Measurements from ENCODE around the gene ZNF76. TPM values are rescaled to one million over a fixed set of nuclear protein-coding genes. Genes with fewer than 3 reads are reported as not detected.

ZNF76 gene
- polyA plus RNA-seq, 2 of the 4 experiments (the other 2 are of a cell fraction) = 7.9 to 10.5 TPM

- POLR2A ChIA-PET = no interaction called here
- FAIRE-seq = no peak
- WGBS (ENCODE audit: missing lambda C conversion rate) = 96% methylated on average over 3 of the region's 3 CpGs
- no peak for DNase-seq (ENCODE audit: low read depth in 1 of 2, low spot score in 1 of 2)
- Histone ChIP-seq H3K27ac (no peak overlapping the region), H3K4me1 (peaks cover 10% of the 10 kb centered on the region; the same call in 1 of the 3 replicates), H3K9me3 (no peaks in the 10 kb centered on the region), H3K4me2 (no peak overlapping the region), H3K4me3 (no peak overlapping the region)
- no peak for TF ChIP-seq ZNF302 (CRISPR knock-in tag; IDR thresholded peaks at IDR 0.05)
- no peak for TF ChIP-seq CBX2 (IDR thresholded peaks at IDR 0.05; ENCODE audit: borderline replicate concordance, low read depth)
- no peak for TF ChIP-seq CHD2 (IDR thresholded peaks at IDR 0.05; ENCODE audit: low read length, partially characterized antibody)
- TF ChIP-seq FOSB (CRISPR knock-in tag; IDR thresholded peaks at IDR 0.05) = no peak
- no peak for TF ChIP-seq SREBF2 (IDR thresholded peaks at IDR 0.05)
- no peak for TF ChIP-seq NFE2L2 (conservative IDR thresholded peaks at IDR 0.05; ENCODE audit: low read length)
- no peak for TF ChIP-seq EHMT2 (IDR thresholded peaks at IDR 0.05; ENCODE audit: low read depth)
- TF ChIP-seq JUN (IDR thresholded peaks at IDR 0.05) = no peak
- no peak for TF ChIP-seq BHLHE40 (IDR thresholded peaks at IDR 0.05; ENCODE audit: low read depth, low read length)
- no peak for TF ChIP-seq TFCP2L1 (CRISPR knock-in tag; IDR thresholded peaks at IDR 0.05)
- ATAC-seq = no peak
- CTCF ChIA-PET = interaction anchor here (5.5 kb wide), 1 partner anchor 11 kb away, joined by 41 read pairs; no protein-coding TSS in a partner anchor
Measured at GRCh38 chr6:35251949-35252348, 7.6 kb upstream of the ZNF76 start.

- FAIRE-seq (no peak), ATAC-seq (no peak), DNase-seq (ENCODE audit: low read depth in 1 of 2, low spot score in 1 of 2) (no peak)
- no peaks in the 10 kb centered on the region for H3K9me3 ChIP-seq
- H3K27ac ChIP-seq = no peak overlapping the region
- H3K4me3 ChIP-seq = no peak overlapping the region
- ChIA-PET CTCF (interaction anchor here (0.6 to 5.5 kb wide), 2 partner anchors 13 to 432 kb away, joined by 3 to 41 read pairs; no protein-coding TSS in a partner anchor), POLR2A (no interaction called here)
- H3K4me2 ChIP-seq = no peak overlapping the region
- H3K4me1 ChIP-seq = peaks cover 13% of the 10 kb centered on the region
- WGBS (ENCODE audit: missing lambda C conversion rate) = 100% methylated on average over 1 of the region's 1 CpG
- no peak for TF ChIP-seq ZFP36 (IDR thresholded peaks at IDR 0.05; ENCODE audit: borderline replicate concordance, partially characterized antibody)
- no peak for TF ChIP-seq FOXS1 (CRISPR knock-in tag; IDR thresholded peaks at IDR 0.05)
- no peak for TF ChIP-seq JUN (IDR thresholded peaks at IDR 0.05)
- no peak for TF ChIP-seq FOSB (CRISPR knock-in tag; IDR thresholded peaks at IDR 0.05)
- TF ChIP-seq HES2 (IDR thresholded peaks at IDR 0.05) = no peak
- no peak for TF ChIP-seq POLR2A (IDR thresholded peaks at IDR 0.05; ENCODE audit: low read length)
- TF ChIP-seq TFCP2L1 (CRISPR knock-in tag; IDR thresholded peaks at IDR 0.05) = no peak
Measured at GRCh38 chr6:35253249-35253648, 6.3 kb upstream of the ZNF76 start.

- ATAC-seq (no peak), DNase-seq (ENCODE audit: low read depth in 1 of 2, low spot score in 1 of 2) (no peak), FAIRE-seq (no peak)
- Histone ChIP-seq H3K4me3 (peak overlapping the region; percentile 62), H3K27ac (peak overlapping the region; percentile 93 to 100), H3K4me1 (peaks cover 21% of the 10 kb centered on the region), H3K4me2 (peak overlapping the region; percentile 93), H3K9me3 (no peaks in the 10 kb centered on the region)
- ChIA-PET POLR2A (interaction anchor here (1.3 kb wide), 2 partner anchors 9 to 60 kb away, joined by 4 read pairs; no protein-coding TSS in a partner anchor), CTCF (interaction anchor here (0.9 to 2.1 kb wide), 7 partner anchors 9 to 119 kb away, joined by 3 to 7 read pairs (median 5); no protein-coding TSS in a partner anchor)
- 58% methylated on average over 7 of the region's 7 CpGs for WGBS (ENCODE audit: missing lambda C conversion rate)
- TF ChIP-seq NR3C1 (IDR thresholded peaks at IDR 0.05) = no peak
Measured at GRCh38 chr6:35258336-35258735, 1.2 kb upstream of the ZNF76 start.

- POLR2A ChIA-PET = interaction anchor here (0.6 to 1.3 kb wide), 6 partner anchors 9 to 370 kb away, joined by 3 to 4 read pairs (median 4); partner anchors contain the start of genes ANKS1A, SCUBE3 and TAF11
- CTCF ChIA-PET = interaction anchor here (1.0 to 2.1 kb wide), 5 partner anchors 9 to 112 kb away, joined by 3 to 6 read pairs (median 5); no protein-coding TSS in a partner anchor
- peak in 1 of 2 experiments; percentile 59 for DNase-seq (ENCODE audit: low read depth in 1 of 2, low spot score in 1 of 2)
Measured at GRCh38 chr6:35258858-35259193, 709 bp upstream of the ZNF76 start.

More at GRCh38 chr6:35258858-35259193, 709 bp upstream of the ZNF76 start:
- Histone ChIP-seq H3K4me1 (peaks cover 21% of the 10 kb centered on the region), H3K9me3 (no peaks in the 10 kb centered on the region), H3K27ac (peak overlapping the region; percentile 93 to 100), H3K4me3 (peak overlapping the region; percentile 62), H3K4me2 (peak overlapping the region; percentile 93)
- WGBS (ENCODE audit: missing lambda C conversion rate) = 2% methylated on average over 16 of the region's 20 CpGs
- ATAC-seq (peak; percentile 54 to 70), FAIRE-seq (no peak)
- TF ChIP-seq HMGXB4 (CRISPR knock-in tag; IDR thresholded peaks at IDR 0.05; ENCODE audit: borderline replicate concordance) (no peak), MYC (IDR thresholded peaks at IDR 0.05; ENCODE audit: borderline replicate concordance, low read length) (no peak), ESRRA (IDR thresholded peaks at IDR 0.05; ENCODE audit: borderline replicate concordance, low read length) (no peak), HES2 (IDR thresholded peaks at IDR 0.05) (no peak), BHLHE40 (IDR thresholded peaks at IDR 0.05; ENCODE audit: low read depth, low read length) (no peak), PBX3 (IDR thresholded peaks at IDR 0.05) (no peak)

All from A549 (cell line).